Measurements from ENCODE around the gene KCND2.

- TF ChIP-seq CTCF (IDR thresholded peaks at IDR 0.05; ENCODE audit: borderline replicate concordance, extremely low read depth, low read length, poor library complexity, severe bottlenecking) (no peak), EZH2 (IDR thresholded peaks at IDR 0.05; ENCODE audit: borderline replicate concordance, low read depth, low read length, severe bottlenecking) (no peak)
Measured at GRCh38 chr7:120583899-120584586, 311.1 kb downstream of the KCND2 start.

Measured in DND-41 (cell line).